Fibroblast of lung (primary cell): ENCODE measurements around the gene B3GNT7. TPM values are rescaled to one million over a fixed set of nuclear protein-coding genes. Genes with fewer than 3 reads are reported as not detected.

Source experiments
- DNase-seq, 2 donors: peaks; one replicate each; pipeline versions ENCODE4 v3.0.0 to v3.0.0-alpha.2; 2010; ENCODE audit warnings: low read depth in 2 of 2
- H2AFZ ChIP-seq: 2 replicates; pipeline ENCODE4 v1.5.1; 2012; ENCODE audit warnings: low read length, control low read depth, inconsistent platforms
- H3K27ac ChIP-seq: 2 replicates; pipeline ENCODE4 v1.5.1; 2011; ENCODE audit warnings: low read length, control low read depth; ENCODE audit not compliant: insufficient read depth
- H3K27me3 ChIP-seq: 2 replicates; pipeline ENCODE4 v1.5.1; 2011; ENCODE audit warnings: mild to moderate bottlenecking, low read length; ENCODE audit not compliant: control insufficient read depth, insufficient read depth
- H3K36me3 ChIP-seq: 2 replicates; pipeline ENCODE4 v1.5.1; 2011; ENCODE audit warnings: low read length; ENCODE audit not compliant: control insufficient read depth, insufficient read depth
- H3K4me1 ChIP-seq: 2 replicates; pipeline ENCODE4 v1.5.1; 2011; ENCODE audit warnings: low read length; ENCODE audit not compliant: control insufficient read depth, insufficient read depth; ENCODE audit errors: extremely low read depth
- H3K4me2 ChIP-seq: 2 replicates; pipeline ENCODE4 v1.5.1; 2011; ENCODE audit warnings: low read length, control low read depth; ENCODE audit not compliant: insufficient read depth; ENCODE audit errors: extremely low read depth
- H3K4me3 ChIP-seq, 4 experiments: fragments of 200-600 bp in 1 of 4; sonication (generic) in 1 of 4; replicated peaks in 1 of 4; 2 replicates each; pipeline ENCODE4 v1.5.1; 2011 to 2016; ENCODE audit warnings: low read length in 4 of 4, low read depth in 3 of 4, mild to moderate bottlenecking in 3 of 4, control low read depth in 2 of 4, inconsistent platforms in 1 of 4, mixed read lengths in 1 of 4; ENCODE audit not compliant: insufficient read depth in 1 of 4; ENCODE audit errors: control extremely low read depth in 1 of 4
- H3K79me2 ChIP-seq: 2 replicates; pipeline ENCODE4 v1.5.1; 2012; ENCODE audit warnings: mild to moderate bottlenecking, low read length, inconsistent platforms; ENCODE audit not compliant: control insufficient read depth, insufficient read depth
- H3K9ac ChIP-seq: 2 replicates; pipeline ENCODE4 v1.5.1; 2011; ENCODE audit warnings: mild to moderate bottlenecking, low read length, control low read depth; ENCODE audit not compliant: insufficient read depth
- H3K9me3 ChIP-seq: 2 replicates; pipeline ENCODE4 v1.5.1; 2012; ENCODE audit warnings: low read depth, low read length; ENCODE audit not compliant: control insufficient read depth, insufficient read depth
- H4K20me1 ChIP-seq: 2 replicates; pipeline ENCODE4 v1.5.1; 2011; ENCODE audit warnings: low read length; ENCODE audit not compliant: control insufficient read depth, insufficient read depth; ENCODE audit errors: extremely low read depth
- CTCF ChIP-seq, 2 donors: IDR thresholded peaks in 1 of 2; conservative IDR thresholded peaks in 1 of 2; 1 replicate in 1 of 2; 2 replicates in 1 of 2; pipeline ENCODE4 v1.5.1; 2011 to 2012; ENCODE audit warnings: low read length in 2 of 2, control low read depth in 1 of 2, inconsistent platforms in 1 of 2, low read depth in 1 of 2, mild to moderate bottlenecking in 1 of 2
- EZH2 ChIP-seq: IDR thresholded peaks from 2 replicates; pipeline ENCODE4 v1.5.1; 2012; ENCODE audit warnings: low read length, control low read depth, mild to moderate bottlenecking; ENCODE audit errors: missing control alignments
- polyA plus RNA-seq, 2 donors: library from polyadenylated mRNA; depleted of rRNA in 1 of 2; stranded (reverse) in 1 of 2; unstranded in 1 of 2; fragments of >200 nt; gene quantifications; 2 replicates each; pipeline ENCODE4 v1.2.1, GENCODE V29; 2011 to 2012; ENCODE audit warnings: missing spikeins in 1 of 2
- total RNA-seq: library from RNA; depleted of rRNA; stranded (reverse); fragments of >200 nt; gene quantifications from 2 replicates; pipeline ENCODE4 v1.2.1, GENCODE V29; 2014

B3GNT7 gene
- total and polyA plus RNA-seq, 2 donors (not counting 1 experiment from before 2014, with no cell fraction given): 0.06 to 0.17 TPM

GRCh38 chr2:231369580-231370428 is 25.7 kb upstream of the B3GNT7 start:
- H3K79me2 ChIP-seq: no peaks in the 10 kb centered on the region
- H2AFZ ChIP-seq: no peak overlapping the region
- no peaks in the 10 kb centered on the region for H3K4me1 ChIP-seq
- no peaks in the 10 kb centered on the region for H3K9me3 ChIP-seq
- H3K9ac ChIP-seq: no peak overlapping the region
- H3K4me2 ChIP-seq: no peak overlapping the region
- DNase-seq: no peak
- H3K4me3 ChIP-seq: no peak overlapping the region
- H4K20me1 ChIP-seq: no peaks in the 10 kb centered on the region
- no peak overlapping the region for H3K27ac ChIP-seq
- TF ChIP-seq CTCF (conservative IDR thresholded peaks at IDR 0.05 in 1 of 2, IDR thresholded peaks at IDR 0.05 in 1 of 2; ENCODE audit: low read depth in 1 of 2, low read length in 2 of 2) (no peak), EZH2 (no peak)
- H3K36me3 ChIP-seq: no peaks in the 10 kb centered on the region
- no peaks in the 10 kb centered on the region for H3K27me3 ChIP-seq

GRCh38 chr2:231370429-231370748 is 25.1 kb upstream of the B3GNT7 start:
- Histone ChIP-seq H3K79me2 (no peaks in the 10 kb centered on the region), H3K4me2 (no peak overlapping the region), H3K9me3 (no peaks in the 10 kb centered on the region), H3K4me3 (no peak overlapping the region), H2AFZ (no peak overlapping the region), H3K27me3 (no peaks in the 10 kb centered on the region), H3K36me3 (no peaks in the 10 kb centered on the region), H3K4me1 (no peaks in the 10 kb centered on the region), H3K27ac (no peak overlapping the region), H4K20me1 (no peaks in the 10 kb centered on the region), H3K9ac (no peak overlapping the region)
- no peak for DNase-seq
- TF ChIP-seq CTCF (conservative IDR thresholded peaks at IDR 0.05 in 1 of 2, IDR thresholded peaks at IDR 0.05 in 1 of 2; ENCODE audit: low read depth in 1 of 2, low read length in 2 of 2): no peak
- TF ChIP-seq EZH2: no peak

- DNase-seq: no peak
- no peaks in the 10 kb centered on the region for H4K20me1 ChIP-seq
- no peaks in the 10 kb centered on the region for H3K36me3 ChIP-seq
These were observed 24.6 kb upstream of the B3GNT7 start for GRCh38 chr2:231370749-231371429.

More at GRCh38 chr2:231370749-231371429, 24.6 kb upstream of the B3GNT7 start:
- TF ChIP-seq CTCF (conservative IDR thresholded peaks at IDR 0.05 in 1 of 2, IDR thresholded peaks at IDR 0.05 in 1 of 2; ENCODE audit: low read depth in 1 of 2, low read length in 2 of 2) (no peak), EZH2 (no peak)
- H3K9me3 ChIP-seq: no peaks in the 10 kb centered on the region
- no peak overlapping the region for H3K4me3 ChIP-seq
- no peaks in the 10 kb centered on the region for H3K27me3 ChIP-seq
- no peak overlapping the region for H3K27ac ChIP-seq
- no peaks in the 10 kb centered on the region for H3K79me2 ChIP-seq
- no peak overlapping the region for H3K4me2 ChIP-seq
- no peak overlapping the region for H3K9ac ChIP-seq
- H3K4me1 ChIP-seq: no peaks in the 10 kb centered on the region
- no peak overlapping the region for H2AFZ ChIP-seq
